Measurements from ENCODE around the gene PFKFB2.

GRCh38 chr1:207024202-207025145 is 28.6 kb upstream of the PFKFB2 start:
- TF ChIP-seq, protein P1, sequence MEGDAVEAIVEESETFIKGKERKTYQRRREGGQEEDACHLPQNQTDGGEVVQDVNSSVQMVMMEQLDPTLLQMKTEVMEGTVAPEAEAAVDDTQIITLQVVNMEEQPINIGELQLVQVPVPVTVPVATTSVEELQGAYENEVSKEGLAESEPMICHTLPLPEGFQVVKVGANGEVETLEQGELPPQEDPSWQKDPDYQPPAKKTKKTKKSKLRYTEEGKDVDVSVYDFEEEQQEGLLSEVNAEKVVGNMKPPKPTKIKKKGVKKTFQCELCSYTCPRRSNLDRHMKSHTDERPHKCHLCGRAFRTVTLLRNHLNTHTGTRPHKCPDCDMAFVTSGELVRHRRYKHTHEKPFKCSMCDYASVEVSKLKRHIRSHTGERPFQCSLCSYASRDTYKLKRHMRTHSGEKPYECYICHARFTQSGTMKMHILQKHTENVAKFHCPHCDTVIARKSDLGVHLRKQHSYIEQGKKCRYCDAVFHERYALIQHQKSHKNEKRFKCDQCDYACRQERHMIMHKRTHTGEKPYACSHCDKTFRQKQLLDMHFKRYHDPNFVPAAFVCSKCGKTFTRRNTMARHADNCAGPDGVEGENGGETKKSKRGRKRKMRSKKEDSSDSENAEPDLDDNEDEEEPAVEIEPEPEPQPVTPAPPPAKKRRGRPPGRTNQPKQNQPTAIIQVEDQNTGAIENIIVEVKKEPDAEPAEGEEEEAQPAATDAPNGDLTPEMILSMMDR (IDR thresholded peaks at IDR 0.05), result no peak
- peak in 1 of 2 donors; percentile 69 for TF ChIP-seq POLR2A (IDR thresholded peaks at IDR 0.05)
